B cell (primary cell): ENCODE results near the gene HOXB6. TPM values are rescaled to one million over a fixed set of nuclear protein-coding genes. Genes with fewer than 3 reads are reported as not detected.

Experiments
- ATAC-seq: fragments of 200-7000 bp; cut with Tn5 transposase; one replicate; pipeline ENCODE4 v1.10.0; 2021; ENCODE audit warnings: low read depth, mild to moderate bottlenecking, moderate number of reproducible peaks, moderate library complexity
- CTCF ChIA-PET: fragments of 350-600 bp; sonication (Branson Sonifier 250); formaldehyde crosslinking; loops from one replicate; lab custom pipeline; 2021; ENCODE audit warnings: antibody characterized with exemption, inconsistent platforms; lab: Charles Lee
- POLR2A ChIA-PET: fragments of 350-600 bp; sonication (Branson Sonifier 250); formaldehyde crosslinking; loops from one replicate; lab custom pipeline; 2021; ENCODE audit warnings: antibody characterized with exemption; lab: Charles Lee
- DNase-seq: peaks from one replicate; pipeline ENCODE4 v3.0.0; 2013
- H2AFZ ChIP-seq: 2 replicates; pipeline ENCODE4 v1.6.1; 2012; ENCODE audit warnings: mild to moderate bottlenecking, low read depth, low read length; ENCODE audit not compliant: insufficient read depth, poor library complexity, severe bottlenecking
- H3K27ac ChIP-seq, 2 donors: 1 replicate in 1 of 2; 2 replicates in 1 of 2; pipeline ENCODE4 v1.5.1; 2012 to 2013; ENCODE audit warnings: low read length in 2 of 2, mild to moderate bottlenecking in 2 of 2, moderate library complexity in 1 of 2
- H3K27me3 ChIP-seq, 4 experiments: fragments of 200-600 bp in 1 of 4; sonication (generic) in 1 of 4; replicated peaks in 1 of 4; 1 replicate in 2 of 4; 2 replicates in 2 of 4; pipeline versions ENCODE4 v1.6.1 to v1.7.0; 2013 to 2016; ENCODE audit warnings: low read length in 3 of 4, mild to moderate bottlenecking in 2 of 4, mixed read lengths in 1 of 4, moderate library complexity in 1 of 4; ENCODE audit not compliant: insufficient read depth in 4 of 4, control insufficient read depth in 3 of 4; ENCODE audit errors: control extremely low read depth in 1 of 4
- H3K36me3 ChIP-seq, 2 experiments: replicated peaks in 1 of 2; 1 replicate in 1 of 2; 2 replicates in 1 of 2; pipeline versions ENCODE4 v1.6.1 to v1.7.1; 2013; ENCODE audit warnings: low read length in 1 of 2; ENCODE audit not compliant: insufficient read depth in 2 of 2, control insufficient read depth in 1 of 2; ENCODE audit errors: control extremely low read depth in 1 of 2, extremely low read depth in 1 of 2
- H3K4me1 ChIP-seq, 2 donors: fragments of 200-600 bp in 1 of 2; sonication (generic) in 1 of 2; 1 replicate in 1 of 2; 2 replicates in 1 of 2; pipeline versions ENCODE4 v1.5.1 to v1.6.1; 2013 to 2017; ENCODE audit warnings: low read length in 2 of 2; ENCODE audit not compliant: control insufficient read depth in 2 of 2, insufficient read depth in 2 of 2
- H3K4me2 ChIP-seq: replicated peaks from 2 replicates; pipeline ENCODE3; 2012; ENCODE audit warnings: mild to moderate bottlenecking, low read depth, low read length; ENCODE audit not compliant: poor library complexity, severe bottlenecking
- H3K4me3 ChIP-seq, 5 experiments: fragments of 200-600 bp in 1 of 5; sonication (generic) in 1 of 5; 1 replicate in 3 of 5; 2 replicates in 2 of 5; pipeline versions ENCODE4 v1.5.1 to v1.7.0; 2011 to 2016; ENCODE audit warnings: low read length in 4 of 5, mild to moderate bottlenecking in 4 of 5, low read depth in 2 of 5, control low read depth in 1 of 5, moderate library complexity in 1 of 5; ENCODE audit not compliant: insufficient read depth in 1 of 5; ENCODE audit errors: control extremely low read depth in 1 of 5, extremely low read depth in 1 of 5
- H3K79me2 ChIP-seq: fragments of 200-600 bp; sonication (generic); one replicate; pipeline ENCODE4 v1.6.0; 2016; ENCODE audit warnings: low read length; ENCODE audit not compliant: control insufficient read depth, insufficient read depth
- H3K9ac ChIP-seq: fragments of 200-600 bp; sonication (generic); 2 replicates; pipeline ENCODE4 v1.6.1; 2017; ENCODE audit warnings: mild to moderate bottlenecking, low read length, moderate library complexity
- H3K9me3 ChIP-seq, 3 donors: one replicate each; pipeline versions ENCODE4 v1.6.1 to v1.7.1; 2013; ENCODE audit warnings: low read length in 2 of 3; ENCODE audit not compliant: control insufficient read depth in 2 of 3, insufficient read depth in 1 of 3; ENCODE audit errors: control extremely low read depth in 1 of 3
- H4K20me1 ChIP-seq: 2 replicates; pipeline ENCODE4 v1.6.0; 2012; ENCODE audit warnings: mild to moderate bottlenecking, low read length; ENCODE audit not compliant: insufficient read depth, control insufficient read depth, poor library complexity, severe bottlenecking
- H3K27ac Mint-ChIP-seq: one replicate; pipeline ENCODE4 v1.8.0; 2021; ENCODE audit warnings: mixed read lengths
- H3K27me3 Mint-ChIP-seq: one replicate; pipeline ENCODE4 v1.8.0; 2021; ENCODE audit warnings: mixed read lengths
- H3K4me1 Mint-ChIP-seq: one replicate; pipeline ENCODE4 v1.8.0; 2021; ENCODE audit warnings: mixed read lengths
- H3K4me3 Mint-ChIP-seq: one replicate; pipeline ENCODE4 v1.8.0; 2021; ENCODE audit warnings: mixed read lengths
- H3K9me3 Mint-ChIP-seq: one replicate; pipeline ENCODE4 v1.8.0; 2022; ENCODE audit warnings: mixed read lengths; ENCODE audit not compliant: insufficient read depth
- CTCF ChIP-seq: fragments of 200-600 bp; IDR thresholded peaks from one replicate; pipeline ENCODE4 v1.8.0; 2022; ENCODE audit warnings: antibody characterized with exemption, mild to moderate bottlenecking
- EZH2 ChIP-seq: IDR thresholded peaks from 2 replicates; pipeline ENCODE4 v1.6.1; 2012; ENCODE audit warnings: borderline replicate concordance, low read depth, mild to moderate bottlenecking, moderate library complexity, low read length; ENCODE audit not compliant: insufficient read depth, poor library complexity, severe bottlenecking
- WGBS: methylation state at CpG from one replicate; pipeline ENCODE4 v1.1.5; 2013; ENCODE audit warnings: missing lambda C conversion rate; ENCODE audit not compliant: insufficient coverage; 5-methylcytosine and 5-hydroxymethylcytosine counted together
- intact Hi-C: fragments of 100-400 bp; cut with micrococcal nuclease; formaldehyde crosslinking; loops from one replicate; pipeline ENCODE4 v1.10.0; 2022
- polyA plus RNA-seq: library from polyadenylated mRNA; depleted of rRNA; stranded (reverse); fragments of >200 nt; gene quantifications from 2 replicates; pipeline ENCODE4 v1.2.3, GENCODE V29; 2012
- total RNA-seq, 2 donors: library from RNA; stranded (reverse); fragments of 120-200 nt in 1 of 2; gene quantifications; 1 replicate in 1 of 2; 2 replicates in 1 of 2; pipeline versions ENCODE4 v1.2.3 to v1.2.4, GENCODE V29; 2013 to 2022

HOXB6 gene
- total and polyA plus RNA-seq, 2 donors (not counting 1 experiment from before 2014, with no cell fraction given), result 0.10 TPM; not detected in 1

- intact Hi-C loops, result no loop called here
- no peak overlapping the region for H3K27ac ChIP-seq
- no peak overlapping the region for H3K4me3 Mint-ChIP-seq
- H2AFZ ChIP-seq, result no peak overlapping the region
- no peak for ATAC-seq
- H3K9ac ChIP-seq, result no peak overlapping the region
- ChIA-PET CTCF (interaction anchor here (0.9 to 3.2 kb wide), 9 partner anchors 9 to 328 kb away, joined by 3 to 13 read pairs (median 5); no protein-coding TSS in a partner anchor), POLR2A (no interaction called here)
- H3K27me3 ChIP-seq, result peaks cover 0 to 100% (median 87%) of the 10 kb centered on the region in 4 experiments
- 60% methylated on average over 1 of the region's 2 CpGs for WGBS
- H3K4me1 Mint-ChIP-seq, result peaks cover 43% of the 10 kb centered on the region
- TF ChIP-seq EZH2, result no peak
- TF ChIP-seq CTCF, result no peak
- H3K36me3 ChIP-seq, result no peaks in the 10 kb centered on the region
- peak; percentile 12 for DNase-seq
- H3K4me1 ChIP-seq, result peaks cover 48 to 55% of the 10 kb centered on the region in 2 donors
- peaks cover 4% of the 10 kb centered on the region for H4K20me1 ChIP-seq
- no peak overlapping the region for H3K4me2 ChIP-seq
- H3K9me3 ChIP-seq, result peaks cover 0 to 9% (median 0%) of the 10 kb centered on the region in 3 donors
- H3K4me3 ChIP-seq, result no peak overlapping the region
- H3K9me3 Mint-ChIP-seq, result no peaks in the 10 kb centered on the region
- H3K79me2 ChIP-seq, result no peaks in the 10 kb centered on the region
- H3K27ac Mint-ChIP-seq, result no peak overlapping the region
- H3K27me3 Mint-ChIP-seq, result peaks cover 96% of the 10 kb centered on the region
Observed at GRCh38 chr17:48588528-48588927, 16.3 kb downstream of the HOXB6 start.

- Histone ChIP-seq H3K4me3 (no peak overlapping the region), H3K4me2 (no peak overlapping the region), H3K9ac (no peak overlapping the region), H4K20me1 (peaks cover 4% of the 10 kb centered on the region), H2AFZ (no peak overlapping the region), H3K9me3 (peaks cover 0 to 9% (median 0%) of the 10 kb centered on the region in 3 donors), H3K36me3 (no peaks in the 10 kb centered on the region), H3K27ac (no peak overlapping the region), H3K79me2 (no peaks in the 10 kb centered on the region), H3K27me3 (peaks cover 0 to 100% (median 87%) of the 10 kb centered on the region in 4 experiments), H3K4me1 (peaks cover 44 to 55% of the 10 kb centered on the region in 2 donors)
- Mint-ChIP-seq H3K27ac (no peak overlapping the region), H3K4me3 (no peak overlapping the region), H3K27me3 (peaks cover 96% of the 10 kb centered on the region), H3K9me3 (no peaks in the 10 kb centered on the region), H3K4me1 (peaks cover 40% of the 10 kb centered on the region)
- TF ChIP-seq EZH2 (no peak), CTCF (no peak)
- WGBS, result 23% methylated on average over 1 of the region's 2 CpGs
- intact Hi-C loops, result no loop called here
- ATAC-seq (no peak), DNase-seq (no peak)
- POLR2A ChIA-PET, result no interaction called here
- CTCF ChIA-PET, result interaction anchor here (0.9 to 3.2 kb wide), 10 partner anchors 9 to 328 kb away, joined by 3 to 13 read pairs (median 4); no protein-coding TSS in a partner anchor
Observed at GRCh38 chr17:48588074-48588415, 16.7 kb downstream of the HOXB6 start.
